HL-60 (cell line): ENCODE measurements around the gene MAP3K7.

Experiments used
- DNase-seq, 2 experiments: peaks; one replicate each; pipeline ENCODE4 v3.0.0-alpha.2; 2010 to 2020; ENCODE audit warnings: low read depth in 1 of 2, low spot score in 1 of 2
- H3K27ac ChIP-seq: fragments of 250-450 bp; sonication (Bioruptor Pico); replicated peaks from 2 replicates; pipeline ENCODE4 v1.5.1; 2020; ENCODE audit warnings: mild to moderate bottlenecking, moderate library complexity
- H3K27me3 ChIP-seq: fragments of 250-450 bp; sonication (Bioruptor Pico); 2 replicates; pipeline ENCODE4 v1.5.1; 2021; ENCODE audit warnings: mild to moderate bottlenecking, moderate library complexity; ENCODE audit not compliant: insufficient read depth, poor library complexity, severe bottlenecking
- H3K4me3 ChIP-seq: replicated peaks from 2 replicates; pipeline ENCODE4 v1.5.1; 2011; ENCODE audit warnings: mild to moderate bottlenecking, control low read depth, low read length; ENCODE audit not compliant: insufficient read depth
- CTCF ChIP-seq: IDR thresholded peaks from one replicate; pipeline ENCODE4 v1.5.1; 2011; ENCODE audit warnings: low read length, control low read depth, inconsistent platforms; ENCODE audit not compliant: insufficient read depth
- GABPA ChIP-seq: IDR thresholded peaks from 2 replicates; pipeline ENCODE4 v1.6.1; 2012; ENCODE audit warnings: low read depth
- POLR2AphosphoS5 ChIP-seq: IDR thresholded peaks from 2 replicates; pipeline ENCODE4 v1.6.1; 2012; ENCODE audit warnings: low read depth
- SPI1 ChIP-seq: IDR thresholded peaks from 2 replicates; pipeline ENCODE4 v1.6.1; 2012; ENCODE audit warnings: low read depth, mild to moderate bottlenecking, borderline replicate concordance
- TF ChIP-seq, protein P1 (sequence below): IDR thresholded peaks from 2 replicates; pipeline ENCODE4 v1.6.1; 2012; ENCODE audit warnings: low read depth; ENCODE audit not compliant: insufficient replicate concordance

The MAP3K7 gene

DNA sequence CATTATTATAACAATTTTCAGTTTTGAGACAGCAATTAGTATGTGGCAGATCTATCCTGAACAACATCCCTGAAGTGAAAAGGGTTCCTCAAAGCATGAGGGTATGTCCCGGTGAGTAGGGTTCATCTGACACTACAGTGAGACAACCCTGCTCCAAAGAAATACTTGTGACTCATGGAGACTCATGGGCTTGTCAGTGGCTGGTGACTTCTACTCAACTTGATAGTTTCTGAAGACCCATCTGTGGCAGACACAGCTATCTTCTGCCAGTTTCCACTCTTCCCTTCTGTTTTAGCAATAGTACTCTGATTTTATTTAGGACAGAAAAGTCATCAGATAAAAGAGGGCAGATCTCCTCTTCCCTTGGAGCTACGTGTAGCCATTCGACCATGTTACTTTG is 41.4 kb downstream of the MAP3K7 start:
- no peak for DNase-seq
- no peak overlapping the region for H3K4me3 ChIP-seq
- H3K27me3 ChIP-seq = no peaks in the 10 kb centered on the region
- H3K27ac ChIP-seq = no peak overlapping the region
- TF ChIP-seq GABPA = no peak
- TF ChIP-seq, protein P1, sequence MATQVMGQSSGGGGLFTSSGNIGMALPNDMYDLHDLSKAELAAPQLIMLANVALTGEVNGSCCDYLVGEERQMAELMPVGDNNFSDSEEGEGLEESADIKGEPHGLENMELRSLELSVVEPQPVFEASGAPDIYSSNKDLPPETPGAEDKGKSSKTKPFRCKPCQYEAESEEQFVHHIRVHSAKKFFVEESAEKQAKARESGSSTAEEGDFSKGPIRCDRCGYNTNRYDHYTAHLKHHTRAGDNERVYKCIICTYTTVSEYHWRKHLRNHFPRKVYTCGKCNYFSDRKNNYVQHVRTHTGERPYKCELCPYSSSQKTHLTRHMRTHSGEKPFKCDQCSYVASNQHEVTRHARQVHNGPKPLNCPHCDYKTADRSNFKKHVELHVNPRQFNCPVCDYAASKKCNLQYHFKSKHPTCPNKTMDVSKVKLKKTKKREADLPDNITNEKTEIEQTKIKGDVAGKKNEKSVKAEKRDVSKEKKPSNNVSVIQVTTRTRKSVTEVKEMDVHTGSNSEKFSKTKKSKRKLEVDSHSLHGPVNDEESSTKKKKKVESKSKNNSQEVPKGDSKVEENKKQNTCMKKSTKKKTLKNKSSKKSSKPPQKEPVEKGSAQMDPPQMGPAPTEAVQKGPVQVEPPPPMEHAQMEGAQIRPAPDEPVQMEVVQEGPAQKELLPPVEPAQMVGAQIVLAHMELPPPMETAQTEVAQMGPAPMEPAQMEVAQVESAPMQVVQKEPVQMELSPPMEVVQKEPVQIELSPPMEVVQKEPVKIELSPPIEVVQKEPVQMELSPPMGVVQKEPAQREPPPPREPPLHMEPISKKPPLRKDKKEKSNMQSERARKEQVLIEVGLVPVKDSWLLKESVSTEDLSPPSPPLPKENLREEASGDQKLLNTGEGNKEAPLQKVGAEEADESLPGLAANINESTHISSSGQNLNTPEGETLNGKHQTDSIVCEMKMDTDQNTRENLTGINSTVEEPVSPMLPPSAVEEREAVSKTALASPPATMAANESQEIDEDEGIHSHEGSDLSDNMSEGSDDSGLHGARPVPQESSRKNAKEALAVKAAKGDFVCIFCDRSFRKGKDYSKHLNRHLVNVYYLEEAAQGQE = no peak
- no peak for TF ChIP-seq POLR2AphosphoS5
- no peak for TF ChIP-seq CTCF
- no peak for TF ChIP-seq SPI1

DNA sequence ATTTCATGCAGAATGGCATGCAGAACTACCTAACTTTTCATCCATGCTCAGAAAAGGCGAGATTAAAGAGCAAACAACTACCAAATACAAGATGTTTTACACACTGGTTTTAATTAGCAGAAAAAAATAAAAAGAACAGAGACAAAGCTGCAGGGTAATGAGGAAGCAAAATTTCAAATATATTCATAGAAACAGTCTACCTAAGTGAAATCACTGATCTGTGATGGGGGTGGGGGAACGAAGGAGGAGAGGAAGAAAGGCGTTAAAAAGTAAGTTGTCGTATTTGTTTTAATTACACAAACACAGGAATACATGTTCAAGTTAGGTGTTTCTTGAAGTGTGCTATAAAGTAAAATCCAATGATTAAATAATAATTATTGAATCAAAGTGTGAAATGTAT is 42.1 kb downstream of the MAP3K7 start:
- TF ChIP-seq, protein P1 = no peak
- no peak for TF ChIP-seq GABPA
- TF ChIP-seq CTCF = no peak
- TF ChIP-seq POLR2AphosphoS5 = no peak
- TF ChIP-seq SPI1 = no peak
- Histone ChIP-seq H3K27ac (peak overlapping the region; percentile 12; the same call in 1 of the 2 replicates), H3K4me3 (no peak overlapping the region), H3K27me3 (no peaks in the 10 kb centered on the region)
- no peak for DNase-seq

DNA sequence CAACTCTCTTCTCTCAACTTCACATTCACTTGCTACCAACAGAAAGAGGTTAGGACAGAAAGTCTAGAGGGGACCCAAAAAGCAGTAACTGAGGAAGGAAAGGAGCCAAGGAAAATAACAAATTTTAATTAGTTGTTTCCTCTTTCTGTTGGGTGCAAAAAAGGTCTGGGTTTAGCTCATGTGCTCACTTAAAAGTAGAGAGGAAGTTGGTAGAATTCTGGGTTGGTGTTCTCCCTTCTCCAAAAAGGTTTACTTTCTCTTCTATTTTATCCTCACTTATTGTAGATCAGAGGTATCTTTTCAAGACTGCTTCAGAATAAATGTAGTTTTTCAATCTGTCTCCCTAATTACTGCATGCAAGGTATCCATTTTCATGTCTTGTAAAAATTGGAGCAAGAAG is 42.8 kb downstream of the MAP3K7 start:
- no peak overlapping the region for H3K4me3 ChIP-seq
- H3K27me3 ChIP-seq = no peaks in the 10 kb centered on the region
- H3K27ac ChIP-seq = peak overlapping the region; percentile 12; the same call in 1 of the 2 replicates
- TF ChIP-seq POLR2AphosphoS5 = no peak
- peak; percentile 73 for TF ChIP-seq SPI1
- no peak for DNase-seq

DNA sequence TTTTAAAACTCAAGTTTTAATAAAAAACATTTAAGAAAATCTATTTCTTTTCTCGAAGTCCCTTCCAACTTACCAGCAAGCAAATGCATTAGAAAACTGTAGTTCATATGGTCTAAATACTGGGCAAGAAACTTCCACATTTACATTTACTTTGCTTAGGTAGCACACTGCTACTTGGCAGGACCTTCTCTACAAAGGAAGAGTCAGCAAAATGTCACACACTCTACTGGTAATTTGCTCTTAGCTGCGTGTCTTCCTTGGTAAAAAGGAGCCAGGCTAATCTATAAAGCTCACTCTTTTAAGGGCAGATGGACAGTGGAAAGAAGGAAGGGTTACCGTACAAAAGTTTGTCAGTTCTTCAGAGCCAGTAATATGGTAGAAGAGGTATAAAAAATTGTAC is 45.7 kb downstream of the MAP3K7 start:
- Histone ChIP-seq H3K4me3 (no peak overlapping the region), H3K27me3 (no peaks in the 10 kb centered on the region), H3K27ac (no peak overlapping the region)
- DNase-seq = no peak
- TF ChIP-seq SPI1 (no peak), POLR2AphosphoS5 (no peak)

DNA sequence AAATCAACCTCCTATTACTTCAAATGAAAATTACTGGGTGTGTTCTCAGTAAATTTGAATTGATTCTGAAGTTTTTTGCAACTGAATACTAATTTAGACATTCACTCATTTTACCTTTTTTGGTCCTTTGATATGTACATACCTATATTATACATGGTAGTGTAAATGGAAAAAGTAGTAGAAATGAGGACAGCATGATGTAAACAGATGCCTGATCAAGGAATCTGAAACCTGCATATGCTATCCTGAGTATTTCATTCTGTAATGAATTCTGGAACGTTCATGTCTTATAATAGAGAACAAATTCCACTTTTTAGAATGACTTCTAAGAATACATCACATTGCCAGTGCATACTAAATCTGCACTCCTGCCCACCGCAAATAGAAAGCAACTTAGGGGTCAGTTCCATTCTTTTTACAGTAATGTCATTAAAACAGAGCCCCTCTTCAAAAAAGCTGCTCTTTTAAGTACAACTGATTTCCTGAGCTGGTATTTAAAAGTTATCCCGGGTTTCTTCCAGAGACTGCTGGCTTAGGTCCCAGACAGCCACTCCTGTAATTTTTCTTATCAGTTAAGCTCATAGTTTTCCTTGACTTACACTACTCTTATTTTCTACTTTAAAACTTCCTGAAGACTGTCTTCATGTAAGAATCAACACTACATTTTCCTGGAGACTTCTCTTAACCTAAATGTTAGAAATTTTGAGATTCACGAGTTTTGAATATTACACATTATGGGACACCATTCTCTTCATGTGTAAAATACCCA is 48.4 kb downstream of the MAP3K7 start:
- Histone ChIP-seq H3K27me3 (no peaks in the 10 kb centered on the region), H3K4me3 (no peak overlapping the region), H3K27ac (no peak overlapping the region)
- DNase-seq = no peak
- no peak for TF ChIP-seq POLR2AphosphoS5
- TF ChIP-seq SPI1 = no peak
- TF ChIP-seq, protein P1 = no peak
- no peak for TF ChIP-seq CTCF
- TF ChIP-seq GABPA = no peak
